GM12892 (cell line): ENCODE data around the gene ZNF570.

Experiments used
- POLR2A ChIP-seq: IDR thresholded peaks from 2 replicates; pipeline ENCODE4 v1.6.1; 2011; ENCODE audit warnings: low read depth, low read length, control low read depth
- POLR2AphosphoS5 ChIP-seq: IDR thresholded peaks from 2 replicates; pipeline ENCODE4 v1.6.1; 2011; ENCODE audit warnings: low read depth, low read length, control low read depth
- TAF1 ChIP-seq: IDR thresholded peaks from 2 replicates; pipeline ENCODE4 v1.6.1; 2011; ENCODE audit warnings: low read depth, mild to moderate bottlenecking, control low read depth, low read length, borderline replicate concordance

DNA sequence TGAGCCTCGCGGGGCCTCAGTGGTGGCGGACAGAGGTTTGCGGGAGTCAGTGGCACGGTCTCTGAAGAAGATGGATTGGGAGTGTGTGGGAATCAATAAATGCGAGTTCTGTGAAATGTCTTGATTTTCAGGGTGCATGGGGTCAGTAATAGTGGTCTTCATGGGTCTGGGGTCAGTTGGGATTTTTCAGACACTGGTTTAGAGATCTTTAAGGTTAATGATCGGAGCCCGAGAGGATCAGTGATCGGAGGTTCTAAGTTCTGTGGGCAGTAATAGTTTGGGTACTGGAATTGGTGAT is 38.0 kb downstream of the ZNF570 start:
- TF ChIP-seq POLR2A (no peak), POLR2AphosphoS5 (no peak), TAF1 (no peak)
